Body of pancreas (tissue), 4 donors: ENCODE data around the gene MYLIP. TPM values are rescaled to one million over a fixed set of nuclear protein-coding genes. Genes with fewer than 3 reads are reported as not detected.
"Not testable (repeated sequence)": the region's sequence is repeated elsewhere in the genome, so short reads cannot be mapped to it uniquely, and the experiment has no call there.

Experiments used
- ATAC-seq: fragments of 150-250 bp; one replicate; pipeline ENCODE4 v1.9.1; 2016
- DNase-seq, 4 donors: peaks; one replicate each; pipeline ENCODE4 v3.0.0-alpha.2; 2019
- H3K27ac ChIP-seq, 4 donors: fragments of 200-600 bp; sonication (generic); 1 replicate in 3 of 4; 2 replicates in 1 of 4; pipeline versions ENCODE4 v1.5.1 to v1.6.1; 2016 to 2019; ENCODE audit warnings: mild to moderate bottlenecking in 1 of 4, mixed read lengths in 1 of 4, moderate library complexity in 1 of 4
- H3K27me3 ChIP-seq, 2 donors: fragments of 200-600 bp; sonication (generic); one replicate each; pipeline ENCODE4 v1.6.0; 2016; ENCODE audit warnings: mild to moderate bottlenecking in 1 of 2
- H3K36me3 ChIP-seq, 2 donors: fragments of 200-600 bp; sonication (generic); replicated peaks in 1 of 2; 2 replicates each; pipeline ENCODE4 v1.5.1; 2016; ENCODE audit warnings: low read depth in 2 of 2; ENCODE audit not compliant: insufficient read depth in 1 of 2
- H3K4me1 ChIP-seq: fragments of 200-600 bp; sonication (generic); one replicate; pipeline ENCODE4 v1.6.0; 2016
- H3K4me3 ChIP-seq, 2 donors: fragments of 200-600 bp; sonication (generic); 1 replicate in 1 of 2; 2 replicates in 1 of 2; pipeline ENCODE4 v1.5.1; 2016 to 2019
- H3K9me3 ChIP-seq, 3 donors: fragments of 200-600 bp; sonication (generic); 1 replicate in 2 of 3; 2 replicates in 1 of 3; pipeline ENCODE4 v1.5.1; 2016
- CTCF ChIP-seq, 7 experiments: fragments of 450-650 bp in 4 of 7; fragments of 200-600 bp in 3 of 7; sonication (generic) in 3 of 7; IDR thresholded peaks; one replicate each; pipeline ENCODE4 v1.5.1; 2016 to 2019; ENCODE audit warnings: antibody characterized with exemption in 7 of 7
- POLR2A ChIP-seq, 3 donors: fragments of 450-650 bp; IDR thresholded peaks; one replicate each; pipeline ENCODE4 v1.6.1; 2016; ENCODE audit warnings: antibody characterized with exemption in 3 of 3, mild to moderate bottlenecking in 2 of 3
- WGBS, 2 donors: methylation state at CpG; one replicate each; pipeline ENCODE4 v1.1.5; 2017; 5-methylcytosine and 5-hydroxymethylcytosine counted together
- intact Hi-C: fragments of 100-400 bp; cut with DNase I; formaldehyde crosslinking; loops from one replicate; pipeline ENCODE4 v1.15.1; 2023
- total RNA-seq, 2 donors: library from RNA; depleted of rRNA; stranded (reverse); fragments of >200 nt; gene quantifications; one replicate each; pipeline ENCODE4 v1.1.0, GENCODE V29; 2016

Gene MYLIP
- total RNA-seq, 2 donors from 2014 or later, result 13.2 to 28.7 TPM

GRCh38 chr6:16171400-16171799 lies 42.5 kb downstream of the MYLIP start:
- DNase-seq, result no peak

GRCh38 chr6:16173167-16173940 lies 44.5 kb downstream of the MYLIP start:
- DNase-seq (no peak), ATAC-seq (no peak)
- TF ChIP-seq CTCF (IDR thresholded peaks at IDR 0.05), result no peak
- no peak for TF ChIP-seq POLR2A (IDR thresholded peaks at IDR 0.05)
- Histone ChIP-seq H3K27ac (no peak overlapping the region), H3K4me3 (no peak overlapping the region), H3K4me1 (peaks cover 8% of the 10 kb centered on the region), H3K27me3 (no peaks in the 10 kb centered on the region), H3K9me3 (no peaks in the 10 kb centered on the region), H3K36me3 (no peaks in the 10 kb centered on the region)
- intact Hi-C loops, result no loop called here
- WGBS, 2 donors, result 89 to 94% methylated on average over 3 of the region's 3 CpGs

More at GRCh38 chr6:16171400-16171799, 42.5 kb downstream of the MYLIP start:
- H3K9me3 ChIP-seq, result no peaks in the 10 kb centered on the region
- intact Hi-C loops, result no loop called here
- H3K27me3 ChIP-seq, result no peaks in the 10 kb centered on the region
- ATAC-seq, result no peak
- H3K36me3 ChIP-seq, result no peaks in the 10 kb centered on the region
- TF ChIP-seq CTCF (IDR thresholded peaks at IDR 0.05) (no peak), POLR2A (IDR thresholded peaks at IDR 0.05) (no peak)
- H3K4me1 ChIP-seq, result peaks cover 8% of the 10 kb centered on the region
- H3K4me3 ChIP-seq, result no peak overlapping the region
- no peak overlapping the region for H3K27ac ChIP-seq
- WGBS, 2 donors, result 96 to 97% methylated on average over 2 of the region's 2 CpGs

GRCh38 chr6:16174416-16175078 lies 45.7 kb downstream of the MYLIP start:
- no peak for TF ChIP-seq POLR2A (IDR thresholded peaks at IDR 0.05)
- TF ChIP-seq CTCF (IDR thresholded peaks at IDR 0.05), result no peak
- Histone ChIP-seq H3K4me1 (peaks cover 8% of the 10 kb centered on the region), H3K27ac (peak overlapping the region in 3 of 4 donors; percentile 26 to 49 (median 28)), H3K27me3 (no peaks in the 10 kb centered on the region), H3K9me3 (no peaks in the 10 kb centered on the region), H3K36me3 (no peaks in the 10 kb centered on the region), H3K4me3 (no peak overlapping the region)
- ATAC-seq (peak; percentile 48), DNase-seq (peak in 2 of 4 donors; percentile 13 to 30)
- 54 to 55% methylated on average over 8 of the region's 8 CpGs for WGBS, 2 donors
- intact Hi-C loops, result no loop called here

GRCh38 chr6:16176600-16176999 lies 47.7 kb downstream of the MYLIP start:
- H3K9me3 ChIP-seq, H3K4me3 ChIP-seq, intact Hi-C loops, H3K36me3 ChIP-seq, ATAC-seq, H3K27me3 ChIP-seq, DNase-seq, H3K27ac ChIP-seq, H3K4me1 ChIP-seq: not testable (repeated sequence)
- WGBS, 2 donors, result 43 to 95% methylated on average over 1 of the region's 1 CpG

GRCh38 chr6:16177881-16178280 lies 49.0 kb downstream of the MYLIP start:
- no peak for ATAC-seq
- TF ChIP-seq POLR2A (IDR thresholded peaks at IDR 0.05), result no peak
- no peak for TF ChIP-seq CTCF (IDR thresholded peaks at IDR 0.05)
- no peaks in the 10 kb centered on the region for H3K36me3 ChIP-seq
- intact Hi-C loops, result no loop called here
- H3K27me3 ChIP-seq, result no peaks in the 10 kb centered on the region
- H3K27ac ChIP-seq, result no peak overlapping the region
- H3K4me1 ChIP-seq, result peaks cover 10% of the 10 kb centered on the region
- no peak for DNase-seq
- no peaks in the 10 kb centered on the region for H3K9me3 ChIP-seq
- H3K4me3 ChIP-seq, result no peak overlapping the region
- 88 to 93% methylated on average over 5 of the region's 5 CpGs for WGBS, 2 donors
